ENCODE results near the gene VWA2.

Gene VWA2

GRCh38 chr10:114246679-114247305 is 7.7 kb downstream of the VWA2 start:
- DNase-seq, result no peak

- no peak for DNase-seq
Observed at GRCh38 chr10:114250236-114250635, 11.2 kb downstream of the VWA2 start.

- no peak for DNase-seq
Observed at GRCh38 chr10:114250716-114251115, 11.7 kb downstream of the VWA2 start.

- no peak for DNase-seq
Observed at GRCh38 chr10:114252092-114252491, 13.0 kb downstream of the VWA2 start.

GRCh38 chr10:114252883-114253282 is 13.8 kb downstream of the VWA2 start:
- DNase-seq, result no peak

GRCh38 chr10:114255227-114255626 is 16.2 kb downstream of the VWA2 start:
- no peak for DNase-seq

- DNase-seq, result no peak
Observed at GRCh38 chr10:114256008-114256765, 17.1 kb downstream of the VWA2 start.

- DNase-seq, result no peak
Observed at GRCh38 chr10:114256822-114257221, 17.8 kb downstream of the VWA2 start.

- DNase-seq, result no peak
Observed at GRCh38 chr10:114257498-114257897, 18.4 kb downstream of the VWA2 start.

GRCh38 chr10:114258274-114258840 is 19.3 kb downstream of the VWA2 start:
- DNase-seq, result no peak

- no peak for DNase-seq
Observed at GRCh38 chr10:114259824-114260223, 20.8 kb downstream of the VWA2 start.

GRCh38 chr10:114260366-114260765 is 21.3 kb downstream of the VWA2 start:
- DNase-seq, result no peak

- no peak for DNase-seq
Observed at GRCh38 chr10:114261076-114261475, 22.0 kb downstream of the VWA2 start.

GRCh38 chr10:114262496-114262895 is 23.4 kb downstream of the VWA2 start:
- DNase-seq, result no peak

- no peak for DNase-seq
Observed at GRCh38 chr10:114265392-114266053, 26.5 kb downstream of the VWA2 start.

GRCh38 chr10:114266521-114266920 is 27.5 kb downstream of the VWA2 start:
- DNase-seq, result no peak

- no peak for DNase-seq
Observed at GRCh38 chr10:114271075-114271778, 32.2 kb downstream of the VWA2 start.

GRCh38 chr10:114271779-114272167 is 32.7 kb downstream of the VWA2 start:
- DNase-seq, result no peak

GRCh38 chr10:114272696-114273095 is 33.6 kb downstream of the VWA2 start:
- no peak for DNase-seq

- no peak for DNase-seq
Observed at GRCh38 chr10:114273910-114274309, 34.9 kb downstream of the VWA2 start.

- DNase-seq, result no peak
Observed at GRCh38 chr10:114274616-114275453, 35.8 kb downstream of the VWA2 start.

- DNase-seq, result no peak
Observed at GRCh38 chr10:114276066-114276465, 37.0 kb downstream of the VWA2 start.

Data from central memory CD4-positive, alpha-beta T cell (primary cell).